ENCODE data around the gene EGFL7.

- TF ChIP-seq CTCF (conservative IDR thresholded peaks at IDR 0.05 in 1 of 2, IDR thresholded peaks at IDR 0.05 in 1 of 2; ENCODE audit: low read depth in 1 of 2, low read length in 2 of 2) = no peak
- TF ChIP-seq EZH2 (IDR thresholded peaks at IDR 0.05; ENCODE audit: low read length, missing control alignments) = no peak
Observed at GRCh38 chr9:136685216-136685615, 22.5 kb downstream of the EGFL7 start.

Measured in fibroblast of lung (primary cell).